GM10266 (cell line): ENCODE measurements around the gene TOP2A.

ENCODE experiments used
- DNase-seq: peaks from one replicate; pipeline ENCODE4 v3.0.0; 2012; ENCODE audit errors: extremely low spot score
- TF ChIP-seq, protein P1 (sequence below): IDR thresholded peaks from 2 replicates; pipeline ENCODE4 v1.5.1; 2012; ENCODE audit warnings: mild to moderate bottlenecking, low read depth; ENCODE audit not compliant: control insufficient read depth, insufficient read depth; ENCODE audit errors: missing control alignments

The TOP2A gene

DNA sequence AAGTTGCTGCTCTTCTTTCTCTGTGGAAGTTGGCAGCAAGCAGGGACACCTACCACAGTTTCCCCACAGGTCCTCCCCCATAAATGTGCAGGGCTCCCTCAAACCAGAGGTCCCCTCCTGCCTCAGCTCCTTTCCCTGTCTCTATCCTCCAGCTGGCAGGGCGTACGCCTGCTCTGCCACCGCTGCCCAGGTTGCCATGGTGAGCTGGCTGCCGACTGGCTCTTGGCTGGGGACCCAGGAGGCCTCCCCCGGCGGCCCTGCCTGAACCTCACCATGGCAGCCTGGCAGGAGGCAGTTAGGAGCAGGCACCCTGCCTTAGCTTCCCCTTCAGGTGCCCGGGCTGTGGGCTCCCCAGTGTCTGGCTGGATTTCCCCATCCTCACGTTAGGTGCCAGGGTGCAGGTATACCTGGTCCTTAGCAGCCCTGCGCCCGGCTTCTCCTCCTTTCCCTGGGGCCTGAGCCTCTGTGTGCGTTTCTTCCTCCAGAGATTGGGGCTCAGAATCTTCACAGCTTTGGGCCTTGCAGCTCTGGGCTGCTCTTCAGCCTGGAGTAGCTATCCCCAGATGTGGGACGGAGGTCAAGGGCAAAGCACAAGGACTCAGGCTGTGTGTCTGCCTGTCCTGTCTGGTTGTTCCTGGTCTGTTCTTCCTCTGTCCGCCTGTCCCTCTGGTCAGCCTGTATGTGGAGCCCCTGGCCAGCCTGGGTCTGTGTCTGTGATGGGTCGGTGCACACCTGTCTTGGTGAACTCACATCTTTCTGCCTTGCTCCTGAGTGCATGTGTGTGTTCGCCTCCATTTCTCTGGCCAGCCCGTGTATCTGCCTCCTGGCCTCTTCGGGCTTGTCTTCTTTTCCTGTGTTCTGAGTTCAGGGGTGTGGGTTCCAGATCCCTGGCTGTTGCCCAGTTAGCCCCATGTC lies 68.9 kb downstream of the TOP2A start:
- DNase-seq = no peak
- TF ChIP-seq, protein P1, sequence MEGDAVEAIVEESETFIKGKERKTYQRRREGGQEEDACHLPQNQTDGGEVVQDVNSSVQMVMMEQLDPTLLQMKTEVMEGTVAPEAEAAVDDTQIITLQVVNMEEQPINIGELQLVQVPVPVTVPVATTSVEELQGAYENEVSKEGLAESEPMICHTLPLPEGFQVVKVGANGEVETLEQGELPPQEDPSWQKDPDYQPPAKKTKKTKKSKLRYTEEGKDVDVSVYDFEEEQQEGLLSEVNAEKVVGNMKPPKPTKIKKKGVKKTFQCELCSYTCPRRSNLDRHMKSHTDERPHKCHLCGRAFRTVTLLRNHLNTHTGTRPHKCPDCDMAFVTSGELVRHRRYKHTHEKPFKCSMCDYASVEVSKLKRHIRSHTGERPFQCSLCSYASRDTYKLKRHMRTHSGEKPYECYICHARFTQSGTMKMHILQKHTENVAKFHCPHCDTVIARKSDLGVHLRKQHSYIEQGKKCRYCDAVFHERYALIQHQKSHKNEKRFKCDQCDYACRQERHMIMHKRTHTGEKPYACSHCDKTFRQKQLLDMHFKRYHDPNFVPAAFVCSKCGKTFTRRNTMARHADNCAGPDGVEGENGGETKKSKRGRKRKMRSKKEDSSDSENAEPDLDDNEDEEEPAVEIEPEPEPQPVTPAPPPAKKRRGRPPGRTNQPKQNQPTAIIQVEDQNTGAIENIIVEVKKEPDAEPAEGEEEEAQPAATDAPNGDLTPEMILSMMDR = no peak

- no peak for DNase-seq
- TF ChIP-seq, protein P1 = no peak
Observed at GRCh38 chr17:40348136-40348504, 69.6 kb downstream of the TOP2A start.

DNA sequence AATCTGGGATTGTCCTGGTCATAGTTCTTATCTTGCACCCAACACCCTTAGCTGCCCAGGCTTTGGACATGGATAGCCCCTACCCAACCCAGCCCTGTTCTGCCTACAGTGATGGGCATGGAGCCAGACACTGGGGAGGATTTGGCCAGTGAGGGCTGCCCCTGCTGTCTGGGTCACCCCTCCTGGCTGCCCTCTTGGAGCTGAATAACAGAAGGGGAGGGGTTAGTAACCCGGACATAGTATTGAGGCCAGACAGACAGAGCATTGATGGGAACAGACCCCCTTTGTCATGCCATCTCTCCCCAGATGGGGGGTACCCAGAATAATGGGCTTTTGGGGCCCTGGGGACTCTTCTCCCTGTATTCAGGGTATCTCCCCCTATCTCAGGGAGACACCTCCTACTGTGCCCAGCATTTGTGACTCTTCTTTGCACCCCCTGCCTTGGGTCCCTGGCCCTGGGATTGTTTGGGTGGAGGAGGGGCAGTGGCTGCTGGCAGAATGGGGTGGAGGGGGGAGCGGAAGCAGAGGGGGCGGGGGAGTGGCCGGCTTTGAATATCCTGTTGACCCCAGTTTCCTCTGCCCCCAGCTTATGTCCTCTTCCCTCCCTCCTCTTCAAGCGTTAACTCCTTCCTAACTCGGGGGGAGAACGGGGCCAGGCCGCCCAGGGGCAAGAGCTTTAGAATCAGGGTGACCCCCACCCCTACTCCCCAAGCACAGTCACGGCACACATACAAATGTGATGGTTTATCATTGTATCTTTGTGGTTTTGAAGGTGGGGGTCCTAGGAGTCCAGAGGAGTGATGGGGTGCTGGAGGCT lies 70.2 kb downstream of the TOP2A start:
- DNase-seq = no peak
- TF ChIP-seq, protein P1 = no peak

- no peak for DNase-seq
- TF ChIP-seq, protein P1 = no peak
Observed at GRCh38 chr17:40346765-40347158, 70.9 kb downstream of the TOP2A start.

DNA sequence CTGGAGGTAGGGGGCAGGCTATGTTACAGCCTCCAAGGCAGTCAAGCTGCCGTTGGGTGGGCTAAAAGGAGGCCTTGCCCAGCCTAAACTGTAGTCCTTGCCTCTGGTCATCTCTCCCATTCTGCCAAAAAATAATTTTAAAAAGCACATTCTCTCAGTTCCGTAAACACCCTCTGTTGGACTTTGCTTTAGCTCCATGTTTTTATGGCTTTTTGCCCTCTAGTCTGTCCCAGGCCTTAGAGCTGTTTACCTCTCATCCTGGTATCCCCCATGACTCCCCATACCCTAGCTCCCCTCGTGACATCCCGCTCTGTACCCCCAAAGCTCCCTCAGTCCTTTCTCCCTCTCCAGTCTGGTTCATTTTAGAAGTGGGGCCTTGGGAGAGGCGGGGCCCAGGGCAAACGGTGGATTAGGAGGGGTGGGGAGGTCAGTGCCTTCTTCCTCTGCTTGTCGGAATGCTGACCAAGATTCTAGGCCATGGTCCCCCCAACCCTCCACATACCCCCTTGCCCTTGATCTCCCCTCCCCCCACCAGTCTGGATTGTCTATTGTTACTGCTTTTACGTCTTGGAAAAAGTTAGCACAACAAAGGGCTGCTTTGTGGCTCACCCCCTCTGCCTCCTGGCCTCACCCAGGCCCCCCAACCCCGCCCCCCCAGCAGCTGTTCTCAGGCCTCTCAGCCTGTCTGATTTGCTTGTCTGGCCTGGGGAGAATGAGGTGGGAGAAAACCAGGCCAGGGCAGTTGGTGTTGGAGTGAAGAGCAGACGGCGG lies 71.5 kb downstream of the TOP2A start:
- DNase-seq = no peak
- TF ChIP-seq, protein P1 = no peak

DNA sequence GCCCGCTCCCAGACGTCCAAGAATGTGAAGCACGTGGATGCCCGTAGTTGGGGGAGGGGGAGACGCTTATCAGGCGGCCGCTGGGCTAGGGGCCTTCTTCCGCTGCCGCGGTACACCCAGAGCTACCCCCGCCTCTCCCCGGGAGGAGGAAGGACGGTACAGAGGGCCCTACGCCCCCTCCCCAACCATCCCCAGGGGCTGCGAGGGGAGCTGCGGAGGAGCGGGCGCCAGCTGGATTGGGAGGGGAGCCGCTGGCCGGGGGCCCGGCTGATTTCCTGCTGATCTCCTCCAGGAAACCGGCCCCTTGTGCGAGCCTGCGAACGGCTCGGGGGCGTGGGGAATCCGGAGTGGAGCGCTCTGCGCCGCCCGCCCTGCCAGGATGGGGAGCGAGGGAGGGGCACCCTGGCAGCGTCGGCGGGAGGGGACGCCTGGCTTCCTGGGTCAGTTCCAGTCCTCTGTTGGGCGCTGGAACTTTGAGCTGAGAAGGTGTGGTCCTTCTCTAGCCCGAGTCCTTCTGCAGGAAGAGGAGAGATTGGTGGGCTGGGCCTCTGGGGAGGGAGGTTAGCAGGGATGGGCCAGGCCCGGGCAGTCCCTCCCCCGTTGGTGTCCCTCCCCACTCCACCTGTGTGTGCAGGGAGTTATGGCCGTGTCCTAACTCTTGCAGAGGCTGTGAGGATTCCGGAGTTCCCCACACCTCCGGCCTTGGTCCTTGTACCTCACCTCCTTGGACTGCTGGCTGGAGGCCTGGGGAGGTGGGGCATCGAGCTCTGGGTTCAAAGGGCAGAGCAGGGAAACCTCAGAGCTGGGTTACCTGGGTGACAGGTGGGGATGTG lies 72.3 kb downstream of the TOP2A start:
- DNase-seq = no peak
- TF ChIP-seq, protein P1 = no peak
